Stimulated activated CD4-positive, alpha-beta T cell treated with anti-CD3 and anti-CD28 coated beads, Interleukin-4, amount 100 ng/mL, for 48 hours (primary cell): Measurements from ENCODE around the gene CHAF1A.

Experiments
- DNase-seq, 2 donors: peaks; one replicate each; pipeline ENCODE4 v3.0.0-alpha.2; 2020; ENCODE audit warnings: low read depth in 2 of 2

CHAF1A gene, protein sequence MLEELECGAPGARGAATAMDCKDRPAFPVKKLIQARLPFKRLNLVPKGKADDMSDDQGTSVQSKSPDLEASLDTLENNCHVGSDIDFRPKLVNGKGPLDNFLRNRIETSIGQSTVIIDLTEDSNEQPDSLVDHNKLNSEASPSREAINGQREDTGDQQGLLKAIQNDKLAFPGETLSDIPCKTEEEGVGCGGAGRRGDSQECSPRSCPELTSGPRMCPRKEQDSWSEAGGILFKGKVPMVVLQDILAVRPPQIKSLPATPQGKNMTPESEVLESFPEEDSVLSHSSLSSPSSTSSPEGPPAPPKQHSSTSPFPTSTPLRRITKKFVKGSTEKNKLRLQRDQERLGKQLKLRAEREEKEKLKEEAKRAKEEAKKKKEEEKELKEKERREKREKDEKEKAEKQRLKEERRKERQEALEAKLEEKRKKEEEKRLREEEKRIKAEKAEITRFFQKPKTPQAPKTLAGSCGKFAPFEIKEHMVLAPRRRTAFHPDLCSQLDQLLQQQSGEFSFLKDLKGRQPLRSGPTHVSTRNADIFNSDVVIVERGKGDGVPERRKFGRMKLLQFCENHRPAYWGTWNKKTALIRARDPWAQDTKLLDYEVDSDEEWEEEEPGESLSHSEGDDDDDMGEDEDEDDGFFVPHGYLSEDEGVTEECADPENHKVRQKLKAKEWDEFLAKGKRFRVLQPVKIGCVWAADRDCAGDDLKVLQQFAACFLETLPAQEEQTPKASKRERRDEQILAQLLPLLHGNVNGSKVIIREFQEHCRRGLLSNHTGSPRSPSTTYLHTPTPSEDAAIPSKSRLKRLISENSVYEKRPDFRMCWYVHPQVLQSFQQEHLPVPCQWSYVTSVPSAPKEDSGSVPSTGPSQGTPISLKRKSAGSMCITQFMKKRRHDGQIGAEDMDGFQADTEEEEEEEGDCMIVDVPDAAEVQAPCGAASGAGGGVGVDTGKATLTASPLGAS

DNA sequence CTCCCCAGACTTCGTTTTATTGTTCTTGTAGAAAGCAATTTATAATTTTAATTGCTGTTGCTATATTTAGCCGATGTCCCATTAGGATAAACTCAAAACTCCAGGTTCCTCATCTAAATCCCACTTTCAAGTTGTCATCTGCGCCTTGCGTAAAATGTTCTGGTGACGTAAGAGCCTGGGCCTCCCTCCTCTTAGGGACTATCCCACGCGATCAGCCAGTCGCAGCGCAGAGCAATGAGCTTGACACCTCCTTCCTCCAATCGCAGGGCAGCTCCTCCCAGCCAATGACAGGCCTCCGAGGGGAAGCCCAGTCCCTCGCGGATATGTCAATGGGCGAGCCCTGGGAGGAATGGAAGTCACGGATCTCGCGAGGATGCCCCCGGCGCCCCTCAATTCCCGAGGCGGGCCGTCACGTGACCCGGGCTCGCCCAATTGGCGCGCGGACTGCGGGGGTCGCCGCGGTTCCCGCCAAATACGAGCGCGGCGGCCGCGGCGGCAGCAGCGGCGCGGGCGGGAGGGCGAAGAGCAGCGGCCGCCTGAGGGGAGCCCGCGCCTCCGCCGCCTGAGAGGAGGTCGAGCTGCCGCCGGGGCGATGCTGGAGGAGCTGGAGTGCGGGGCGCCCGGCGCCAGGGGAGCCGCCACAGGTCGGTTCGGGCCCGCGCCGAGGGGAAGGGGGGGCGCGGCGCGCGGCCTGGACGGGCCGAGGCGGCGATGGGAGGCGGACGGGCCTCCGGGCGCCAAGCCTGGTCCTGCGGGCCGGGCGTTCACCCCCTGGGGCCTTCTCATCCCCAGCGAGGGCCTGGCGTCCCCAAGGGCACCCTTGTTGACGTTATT lies at the start of gene CHAF1A:
Gene CHAF1A, plus strand, starts transcription at position 470 of the 834 bp plus-strand sequence. Its CDS starts 123 bp downstream, at position 593.
- peak; percentile 98 to 99 for DNase-seq

DNA sequence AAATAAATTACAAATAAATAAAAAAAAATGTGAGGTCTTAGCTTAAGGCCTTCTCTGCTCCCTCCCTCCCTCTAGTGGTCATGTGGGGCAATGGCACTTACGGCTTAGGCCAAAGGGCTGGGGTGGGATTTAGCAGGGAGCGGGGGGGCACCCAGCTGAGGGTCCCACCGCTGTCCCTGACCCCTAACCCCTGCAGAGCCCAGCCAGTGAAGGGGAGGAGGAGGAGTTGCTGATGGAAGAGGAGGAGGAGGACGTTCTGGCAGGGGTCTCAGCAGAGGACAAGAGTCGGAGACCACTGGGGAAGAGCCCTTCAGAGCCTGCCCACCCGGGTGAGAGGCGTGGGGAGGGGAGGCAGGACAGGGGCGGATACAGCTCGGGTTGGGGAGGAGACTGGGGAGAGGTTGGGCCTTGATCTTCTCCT lies 49.7 kb upstream of the CHAF1A start:
- DNase-seq, result peak; percentile 32 to 34

DNA sequence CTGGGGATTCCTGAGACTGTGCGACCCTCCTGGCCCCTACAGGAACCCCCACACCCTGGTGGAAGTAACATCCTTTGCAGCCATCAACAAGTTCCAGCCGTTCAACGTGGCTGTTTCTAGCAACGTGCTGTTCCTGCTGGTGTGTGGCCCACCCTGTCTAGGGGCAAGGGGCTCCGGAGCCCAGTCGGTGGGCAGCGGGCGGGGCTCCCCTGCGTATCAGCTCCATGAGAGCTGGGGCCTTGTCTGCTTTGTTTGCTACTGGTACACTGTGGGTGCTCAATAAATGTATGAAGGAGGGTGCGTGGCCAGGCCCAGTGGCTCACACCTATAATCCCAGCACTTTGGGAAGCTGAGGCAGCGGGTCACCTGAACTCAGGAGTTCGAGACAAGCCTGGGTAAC lies 48.2 kb upstream of the CHAF1A start:
- DNase-seq, result no peak

DNA sequence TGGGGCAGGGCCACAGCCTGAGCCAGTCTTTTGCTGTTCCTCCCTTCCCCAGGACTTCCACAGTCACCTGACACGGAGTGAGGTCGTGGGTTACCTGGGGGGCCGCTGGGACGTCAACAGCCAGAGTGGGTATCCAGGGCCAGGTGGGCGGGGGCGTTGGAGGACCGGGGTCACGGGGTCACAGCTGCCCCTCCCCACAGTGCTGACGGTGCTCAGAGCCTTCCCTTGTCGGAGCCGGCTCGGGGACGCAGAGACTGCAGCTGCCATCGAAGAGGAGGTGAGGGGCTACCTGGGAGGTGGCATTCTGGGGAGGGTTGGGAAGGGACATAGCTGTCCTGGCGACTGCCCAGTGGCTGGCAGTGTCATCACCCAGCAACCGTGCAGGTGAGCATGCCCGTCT lies 47.5 kb upstream of the CHAF1A start:
- DNase-seq, result no peak

DNA sequence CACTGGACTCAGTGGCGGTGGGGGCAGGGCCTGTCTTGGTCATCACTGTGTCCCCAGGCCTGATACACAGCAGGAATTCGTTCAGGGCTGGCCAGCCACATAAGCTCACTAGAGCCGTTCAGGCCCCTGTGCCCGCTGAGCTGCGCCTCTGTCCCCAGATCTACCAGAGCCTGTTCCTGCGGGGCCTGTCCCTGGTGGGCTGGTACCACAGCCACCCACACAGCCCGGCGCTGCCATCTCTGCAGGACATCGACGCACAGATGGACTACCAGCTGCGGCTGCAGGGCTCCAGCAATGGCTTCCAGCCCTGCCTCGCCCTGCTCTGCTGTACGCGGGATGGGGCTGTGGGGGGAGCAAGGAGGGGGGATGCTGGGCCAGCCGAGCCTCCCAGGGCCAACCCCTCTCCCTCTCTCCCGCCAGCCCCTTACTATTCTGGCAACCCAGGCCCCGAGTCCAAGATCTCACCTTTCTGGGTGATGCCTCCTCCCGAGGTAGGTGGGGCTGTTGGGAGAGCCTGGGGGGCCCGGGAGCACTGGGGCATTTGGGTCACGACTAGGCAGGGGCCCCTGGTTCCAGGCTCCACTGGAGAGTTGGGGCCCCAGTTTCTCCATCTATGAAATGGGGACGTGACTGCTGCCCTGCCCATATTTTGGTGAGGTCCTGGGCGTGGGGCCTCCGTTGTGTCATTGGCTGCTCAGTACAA lies 45.2 kb upstream of the CHAF1A start:
- no peak for DNase-seq

DNA sequence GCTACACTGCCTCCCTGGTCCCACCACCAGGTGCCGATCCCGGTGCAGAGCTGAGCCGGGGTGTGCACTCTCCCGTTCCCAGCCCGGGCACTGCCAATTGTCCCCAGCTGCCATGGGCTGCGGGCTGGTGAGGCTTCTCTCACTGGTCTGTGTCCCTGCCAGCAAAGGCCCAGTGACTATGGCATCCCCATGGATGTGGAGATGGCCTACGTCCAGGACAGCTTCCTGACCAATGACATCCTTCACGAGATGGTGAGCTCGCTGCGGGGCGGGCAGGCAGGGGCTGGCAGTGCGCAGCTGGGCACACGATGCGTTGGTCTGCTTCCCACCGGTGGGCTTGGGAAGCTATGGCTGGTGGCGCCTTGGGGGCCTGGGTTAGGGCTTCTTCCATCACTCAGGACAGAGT lies 44.5 kb upstream of the CHAF1A start:
- DNase-seq, result no peak

DNA sequence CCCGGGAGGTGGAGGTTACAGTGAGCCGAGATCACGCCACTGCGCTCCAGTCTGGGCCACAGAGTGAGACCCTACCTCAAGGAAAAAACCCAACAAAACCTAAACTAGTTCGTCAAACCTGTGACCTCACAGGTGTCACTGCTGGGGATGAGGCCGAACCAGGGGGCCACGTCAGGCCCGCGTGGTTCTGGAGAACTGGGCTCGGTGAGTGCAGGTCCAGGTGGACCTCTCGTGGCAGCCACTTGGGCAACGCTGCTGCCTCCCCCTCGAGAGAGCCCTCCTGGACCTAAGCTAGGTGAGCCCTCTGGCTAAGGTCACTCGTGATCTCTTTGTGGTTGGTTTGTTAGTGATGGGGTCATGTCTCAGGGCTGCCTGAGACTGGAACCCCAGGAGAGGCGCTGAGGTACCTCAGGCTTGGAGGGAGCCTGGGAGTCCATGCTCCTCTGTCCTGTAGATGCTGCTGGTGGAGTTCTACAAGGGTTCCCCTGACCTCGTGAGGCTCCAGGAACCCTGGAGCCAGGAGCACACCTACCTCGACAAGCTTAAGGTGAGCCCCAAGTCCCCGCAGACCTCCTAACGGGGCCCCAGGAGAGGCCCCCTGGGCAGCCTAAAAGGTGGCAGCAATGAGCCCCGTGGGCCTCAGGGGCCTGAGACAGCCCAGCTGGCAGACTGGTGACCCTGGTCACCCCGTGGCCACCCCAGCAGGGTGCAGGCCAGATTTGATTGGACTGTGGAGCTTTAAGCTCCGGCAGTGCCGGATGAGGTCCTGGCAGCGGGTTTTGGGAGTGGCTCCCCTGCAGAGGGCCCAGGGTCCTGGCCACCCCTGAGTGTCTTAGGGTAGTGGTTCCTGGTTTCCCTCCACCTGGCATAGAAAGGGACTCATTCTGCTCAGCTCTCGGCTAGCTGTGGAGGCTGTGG lies 43.5 kb upstream of the CHAF1A start:
- DNase-seq, result no peak

DNA sequence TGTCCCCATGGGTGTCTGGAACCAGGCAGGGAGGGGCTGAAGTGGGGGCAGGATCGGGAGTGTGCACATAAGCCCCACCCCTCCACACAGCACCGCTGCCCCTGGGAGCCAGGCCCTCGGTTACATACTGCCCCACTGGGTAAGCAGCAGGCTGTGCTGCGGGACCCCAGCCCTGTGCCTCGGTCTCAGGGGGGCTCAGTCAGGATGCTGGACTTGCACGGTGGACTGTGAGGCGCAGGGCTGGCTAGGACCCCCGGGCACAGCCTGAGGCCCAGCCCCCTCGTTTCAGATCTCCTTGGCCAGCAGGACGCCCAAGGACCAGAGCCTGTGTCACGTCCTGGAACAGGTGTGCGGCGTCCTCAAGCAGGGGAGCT lies 42.8 kb upstream of the CHAF1A start:
- no peak for DNase-seq

DNA sequence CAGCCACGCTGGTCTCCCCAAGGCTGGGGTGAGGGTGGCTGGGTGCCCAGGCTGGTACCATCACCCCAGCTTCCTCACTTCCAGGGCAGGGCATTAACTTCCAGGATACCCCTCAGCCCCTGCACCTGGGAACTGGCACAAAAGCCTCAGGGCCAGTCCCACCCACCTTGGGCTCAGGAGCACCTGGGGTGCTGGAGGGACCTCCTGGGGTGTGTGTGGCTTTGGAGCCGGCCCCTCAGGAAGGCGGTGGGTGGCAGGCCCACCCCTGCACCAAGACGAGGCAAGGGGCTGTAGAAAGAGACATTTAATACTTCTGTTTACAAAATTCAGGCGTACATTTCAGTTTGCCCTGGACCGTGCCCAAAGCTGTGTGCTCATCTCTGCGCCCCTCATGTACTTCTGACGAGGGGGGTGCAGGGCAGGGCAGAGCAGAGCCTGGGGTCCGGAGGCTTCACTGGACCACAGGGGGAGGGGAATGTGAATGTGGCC lies 42.3 kb upstream of the CHAF1A start:
- no peak for DNase-seq

DNA sequence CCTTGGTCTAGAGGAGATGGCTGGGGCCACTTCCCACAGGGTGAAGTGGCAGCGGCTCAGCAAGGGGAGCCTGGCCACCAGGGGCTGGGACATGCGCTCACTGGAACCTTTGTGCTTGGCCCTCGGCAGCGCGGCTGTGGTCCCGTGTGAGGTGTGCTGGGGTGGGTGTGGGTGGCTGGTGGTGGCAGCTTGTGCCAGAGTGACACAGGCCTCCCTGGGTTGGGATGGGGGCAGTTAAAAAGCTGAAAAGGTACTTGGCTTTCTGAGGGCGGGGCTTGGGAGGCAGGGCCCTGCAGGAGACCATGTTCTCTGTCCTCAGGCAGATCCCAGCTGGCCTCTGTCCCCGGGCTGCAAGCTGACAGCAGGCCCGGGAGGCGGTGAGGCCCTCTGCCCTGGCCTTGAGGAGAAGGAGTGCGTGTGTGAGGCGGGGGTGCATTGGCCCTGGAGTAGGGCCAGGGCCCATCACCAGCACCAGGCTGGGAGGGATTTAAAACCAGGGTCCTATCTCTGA lies 41.7 kb upstream of the CHAF1A start:
- no peak for DNase-seq

DNA sequence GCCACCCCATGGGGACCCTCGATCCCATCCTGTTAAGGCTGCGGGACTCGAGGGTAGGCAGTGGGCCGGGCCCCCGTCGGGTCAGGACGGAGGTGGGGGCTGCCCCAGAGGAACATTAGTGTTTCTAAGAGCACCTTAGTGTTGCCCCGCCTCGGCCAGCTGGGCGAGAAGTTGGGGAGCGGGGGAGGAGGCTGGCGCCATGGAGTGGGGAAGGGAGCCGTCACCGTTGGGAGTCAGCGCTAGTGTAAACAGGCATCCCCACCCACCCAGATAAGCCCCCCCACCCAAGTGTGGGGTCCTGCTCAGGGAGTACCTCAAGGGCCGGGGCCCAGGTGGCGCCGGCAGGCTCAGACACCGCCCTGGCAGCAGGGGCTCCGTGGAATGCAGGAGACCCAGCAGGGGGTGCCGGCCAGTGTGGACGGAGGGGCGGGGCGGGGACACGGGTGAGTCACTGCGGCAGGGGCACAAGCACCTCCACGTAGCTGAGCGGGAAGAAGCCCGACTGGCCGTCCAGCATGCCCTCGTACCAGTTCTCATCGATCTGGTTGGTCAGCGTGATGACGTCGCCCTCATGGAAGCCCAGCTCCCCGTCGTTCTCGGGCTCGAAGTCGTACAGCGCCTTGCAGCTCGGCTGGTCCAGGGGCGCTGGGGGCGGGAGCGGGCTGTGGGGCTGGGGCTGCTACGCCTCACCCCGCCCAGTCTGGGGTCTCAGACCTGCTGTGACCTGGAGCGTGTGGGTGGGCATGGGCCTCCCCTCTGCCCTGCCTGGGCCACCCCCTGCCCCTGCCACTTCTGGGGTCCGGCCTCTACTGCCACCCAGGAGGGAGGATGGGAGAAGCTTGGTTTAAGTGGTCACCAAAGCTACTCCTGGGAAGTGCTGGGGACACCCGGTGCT lies 41.0 kb upstream of the CHAF1A start:
- no peak for DNase-seq

DNA sequence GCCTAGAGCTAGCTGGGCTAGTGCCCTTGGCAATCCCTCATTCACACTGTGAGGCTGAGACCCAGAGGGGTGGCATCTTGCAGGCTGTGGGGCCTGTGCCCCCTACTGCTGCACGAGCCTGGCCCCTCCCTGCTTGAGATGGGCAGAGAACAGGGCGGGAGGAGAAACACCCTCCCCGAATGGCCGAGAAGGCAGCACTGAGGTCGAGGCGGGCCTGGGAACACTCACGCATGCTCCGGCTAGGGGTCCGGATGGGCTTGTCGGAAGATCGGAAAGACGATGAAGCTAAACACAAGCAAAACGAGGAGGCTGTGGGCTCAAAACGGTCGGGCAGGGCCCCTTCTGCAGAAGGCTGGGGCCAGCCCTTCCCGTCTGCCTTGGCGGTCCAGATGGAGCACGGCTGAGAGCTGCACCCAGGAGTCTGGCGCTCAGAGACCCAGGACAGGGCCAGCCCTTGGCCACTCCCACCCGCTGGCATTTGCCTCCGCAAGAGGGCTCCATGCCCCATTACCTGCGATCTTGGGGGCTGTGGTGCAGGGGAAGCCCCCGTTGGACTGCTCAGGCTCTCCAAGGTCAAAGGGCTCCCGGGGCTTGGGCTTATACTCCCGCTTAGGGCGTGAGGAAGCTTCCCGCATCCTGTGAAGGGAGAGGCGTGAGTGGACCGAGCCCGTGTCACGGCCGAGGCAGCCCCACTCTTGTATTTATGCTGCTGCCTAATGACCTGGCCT lies 40.2 kb upstream of the CHAF1A start:
- DNase-seq, result no peak

DNA sequence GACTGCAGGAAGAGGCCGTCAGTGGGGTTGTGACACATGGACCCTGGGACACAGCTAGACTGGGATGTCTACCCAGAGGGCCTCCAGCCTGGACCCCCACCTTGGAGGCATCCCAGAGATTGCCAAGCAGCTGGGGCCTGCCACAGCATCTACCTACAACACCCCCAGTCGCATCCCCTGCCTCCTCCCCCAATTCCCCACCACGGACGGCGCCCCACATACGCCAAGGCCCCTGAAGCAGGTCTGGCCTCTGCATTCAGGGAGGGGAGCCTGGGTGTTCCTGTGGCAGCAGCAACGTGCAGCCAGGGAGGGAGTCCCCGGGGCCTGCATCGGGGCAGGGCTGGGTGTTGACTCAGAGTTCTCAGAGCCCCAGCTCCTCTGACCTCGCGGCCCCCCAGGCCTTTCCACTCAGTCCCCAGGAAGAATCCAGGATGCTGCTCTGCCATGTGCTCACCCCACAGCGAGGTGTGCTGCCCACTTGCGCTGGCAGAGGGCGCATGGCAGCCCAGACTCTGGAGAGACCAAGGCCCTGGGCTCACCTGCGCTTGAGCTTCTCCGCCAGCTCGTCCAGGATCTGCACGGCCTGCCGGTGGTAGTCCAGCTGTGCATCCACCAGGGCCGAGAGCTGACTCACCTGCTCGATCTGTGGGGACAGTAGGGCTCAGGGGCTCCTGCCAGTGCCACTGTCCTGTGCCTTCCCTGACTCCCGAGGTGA lies 39.5 kb upstream of the CHAF1A start:
- DNase-seq, result no peak

DNA sequence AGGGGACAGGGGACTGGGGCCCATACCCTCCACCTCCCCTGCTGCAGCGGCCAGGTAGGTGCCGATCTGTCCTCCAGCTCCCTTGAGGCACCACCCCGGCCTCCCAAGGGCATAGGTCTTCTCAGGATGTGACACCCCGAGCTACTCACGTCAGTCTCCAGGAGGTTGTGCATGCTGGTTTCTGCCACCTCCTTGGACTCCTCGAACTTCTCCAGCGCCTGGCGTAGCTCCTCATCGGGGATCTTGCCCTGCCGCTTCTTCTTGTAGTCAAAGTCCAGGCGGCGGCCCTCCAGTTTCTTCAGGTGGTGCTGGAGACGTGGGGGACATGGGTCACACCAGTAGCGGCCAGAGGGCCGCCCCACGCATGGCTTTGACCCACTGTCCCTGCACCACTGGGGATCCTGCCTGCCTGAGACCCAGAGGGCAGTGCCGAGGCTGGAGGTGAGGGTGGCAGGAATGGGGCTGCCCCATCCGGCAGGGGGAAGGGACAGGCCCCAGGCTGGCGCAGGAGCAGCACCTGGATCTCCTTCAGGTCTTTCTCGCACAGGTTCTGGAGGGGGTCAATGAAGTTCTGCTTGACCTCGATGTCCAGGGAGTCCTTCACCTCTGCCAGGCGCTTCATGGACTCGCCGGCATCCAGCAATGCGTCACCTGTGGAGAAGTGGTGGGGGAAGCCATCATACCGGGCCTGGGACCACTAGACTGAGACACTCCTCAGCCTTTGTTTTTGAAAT lies 38.7 kb upstream of the CHAF1A start:
- no peak for DNase-seq

DNA sequence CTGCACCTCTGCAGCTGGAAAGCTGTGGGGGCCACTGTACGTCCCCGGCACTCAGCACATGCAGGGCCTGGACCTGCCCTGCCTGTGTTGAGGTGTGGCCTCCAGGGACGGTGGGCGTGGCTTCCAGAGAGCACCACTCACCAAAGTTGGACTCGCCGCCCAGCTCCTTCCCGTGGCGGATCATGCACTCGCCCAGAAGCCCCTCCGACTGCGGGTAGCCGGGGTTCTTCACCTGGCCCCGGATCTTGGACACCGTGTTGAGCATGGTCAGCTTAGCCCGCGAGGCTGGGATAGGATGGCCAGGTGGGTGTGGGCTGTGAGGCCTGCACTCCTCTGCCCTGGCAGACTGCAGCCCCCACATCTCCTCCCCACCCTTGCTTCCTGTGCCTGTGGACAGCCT lies 37.1 kb upstream of the CHAF1A start:
- DNase-seq, result no peak

DNA sequence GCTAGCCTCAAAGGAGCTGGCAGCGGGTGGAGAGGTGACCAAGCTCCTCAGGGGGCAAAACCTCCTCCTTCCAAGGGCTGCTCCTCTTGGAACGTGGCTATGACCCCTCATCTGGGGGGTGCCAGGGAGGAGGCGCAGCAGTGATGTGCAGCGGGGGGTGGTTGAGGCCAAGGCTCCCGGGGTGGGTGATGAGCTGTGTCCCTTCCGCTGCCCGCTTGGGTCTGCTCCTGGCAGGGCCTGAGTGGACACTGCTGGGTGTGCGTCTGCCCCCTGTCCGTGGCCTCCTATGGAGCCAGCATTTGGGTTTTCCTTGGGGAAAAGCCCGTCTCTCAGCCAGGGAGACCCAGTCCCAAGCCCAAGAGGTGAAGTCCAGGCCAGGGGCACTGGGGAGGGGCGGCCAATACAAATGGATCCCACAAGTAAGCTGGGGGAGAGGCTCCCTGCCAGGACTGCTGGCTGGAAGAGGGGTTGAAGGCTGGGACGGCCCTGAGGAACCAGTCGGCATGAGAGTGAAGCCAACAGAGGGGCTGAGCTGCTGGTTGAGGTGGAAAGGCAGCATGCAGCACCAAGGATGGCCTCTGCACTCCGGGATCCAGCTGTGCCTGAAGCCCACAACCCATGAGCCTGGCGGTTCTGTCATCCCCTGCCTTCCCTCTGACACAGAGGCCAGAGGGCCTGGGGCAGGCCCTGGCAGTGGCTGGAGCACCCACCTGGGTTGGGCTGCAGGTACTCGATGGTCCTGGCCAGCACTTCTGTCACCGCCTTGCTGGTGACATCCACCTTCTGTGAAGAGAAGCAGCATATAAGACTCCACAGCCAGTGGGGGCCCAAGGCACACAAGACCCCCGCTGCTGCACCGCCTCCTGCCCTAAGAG lies 36.4 kb upstream of the CHAF1A start:
- no peak for DNase-seq
